ENCODE measurements around the gene TBC1D9.

TBC1D9 gene

DNA sequence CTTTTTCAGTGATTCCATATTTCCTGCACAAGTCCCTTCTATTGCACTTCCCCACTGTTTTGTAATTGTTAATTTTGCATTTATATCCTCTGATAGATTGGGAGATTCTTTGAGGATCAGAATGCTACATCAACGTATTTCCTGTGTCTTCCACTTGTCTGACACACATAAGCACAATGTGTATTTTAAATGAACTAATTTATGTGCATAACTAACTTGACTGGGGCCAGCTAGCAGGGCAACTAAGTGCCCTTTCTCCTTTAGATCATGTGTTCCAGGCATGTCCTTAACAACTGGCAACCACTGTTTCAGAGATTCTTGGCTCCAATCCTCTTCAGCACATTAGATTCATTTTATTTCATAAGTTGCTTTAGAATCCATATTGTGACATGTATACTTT is 171.7 kb downstream of the TBC1D9 start:
- H3K79me2 ChIP-seq (ENCODE audit: control insufficient read depth, low read length) = no peaks in the 10 kb centered on the region
- H3K4me3 ChIP-seq (ENCODE audit: low read length) = no peak overlapping the region
- no peaks in the 10 kb centered on the region for H4K20me1 ChIP-seq (ENCODE audit: control insufficient read depth, insufficient read depth, low read depth, low read length)
- H3K4me2 ChIP-seq (ENCODE audit: low read length) = no peak overlapping the region
- peaks cover 4% of the 10 kb centered on the region; the same call in 1 of the 2 replicates for H3K27me3 ChIP-seq (ENCODE audit: control insufficient read depth, low read length)
- H3K27ac ChIP-seq (ENCODE audit: low read depth, low read length) = no peak overlapping the region
- no peaks in the 10 kb centered on the region for H3F3A ChIP-seq (ENCODE audit: control insufficient read depth, insufficient read depth)
- no peaks in the 10 kb centered on the region for H3K36me3 ChIP-seq (ENCODE audit: control insufficient read depth, low read length)
- no peaks in the 10 kb centered on the region for H3K9me3 ChIP-seq (ENCODE audit: control insufficient read depth, insufficient read depth, low read length)
- H3K9me2 ChIP-seq (replicated peaks; ENCODE audit: control insufficient read depth, low read length) = no peaks in the 10 kb centered on the region
- TF ChIP-seq EZH2phosphoT487 (IDR thresholded peaks at IDR 0.05; ENCODE audit: borderline replicate concordance, low read length) = no peak
- TF ChIP-seq, protein P1, sequence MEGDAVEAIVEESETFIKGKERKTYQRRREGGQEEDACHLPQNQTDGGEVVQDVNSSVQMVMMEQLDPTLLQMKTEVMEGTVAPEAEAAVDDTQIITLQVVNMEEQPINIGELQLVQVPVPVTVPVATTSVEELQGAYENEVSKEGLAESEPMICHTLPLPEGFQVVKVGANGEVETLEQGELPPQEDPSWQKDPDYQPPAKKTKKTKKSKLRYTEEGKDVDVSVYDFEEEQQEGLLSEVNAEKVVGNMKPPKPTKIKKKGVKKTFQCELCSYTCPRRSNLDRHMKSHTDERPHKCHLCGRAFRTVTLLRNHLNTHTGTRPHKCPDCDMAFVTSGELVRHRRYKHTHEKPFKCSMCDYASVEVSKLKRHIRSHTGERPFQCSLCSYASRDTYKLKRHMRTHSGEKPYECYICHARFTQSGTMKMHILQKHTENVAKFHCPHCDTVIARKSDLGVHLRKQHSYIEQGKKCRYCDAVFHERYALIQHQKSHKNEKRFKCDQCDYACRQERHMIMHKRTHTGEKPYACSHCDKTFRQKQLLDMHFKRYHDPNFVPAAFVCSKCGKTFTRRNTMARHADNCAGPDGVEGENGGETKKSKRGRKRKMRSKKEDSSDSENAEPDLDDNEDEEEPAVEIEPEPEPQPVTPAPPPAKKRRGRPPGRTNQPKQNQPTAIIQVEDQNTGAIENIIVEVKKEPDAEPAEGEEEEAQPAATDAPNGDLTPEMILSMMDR (IDR thresholded peaks at IDR 0.05; ENCODE audit: low read depth, low read length, poor library complexity, severe bottlenecking) = no peak
- no peaks in the 10 kb centered on the region for H3K4me1 ChIP-seq (ENCODE audit: control insufficient read depth, low read length)

DNA sequence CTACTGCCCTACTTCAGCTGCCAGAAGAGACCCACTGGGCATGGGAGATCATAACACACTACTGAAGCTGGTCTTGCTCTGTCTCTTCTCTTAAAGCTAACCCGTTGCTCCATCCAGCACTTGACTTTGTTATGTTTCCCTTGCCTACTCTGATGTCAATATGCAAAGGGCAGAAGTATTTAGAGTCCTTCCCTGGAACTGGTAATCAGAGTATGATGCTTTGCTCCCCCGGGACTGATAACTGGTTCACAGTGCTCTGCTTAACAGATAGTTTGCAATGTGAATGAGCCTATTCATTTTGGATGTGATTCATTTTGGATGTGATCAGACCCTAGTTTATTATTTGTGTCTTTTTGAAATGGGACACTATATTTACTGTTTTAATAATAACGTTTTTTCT is 175.1 kb downstream of the TBC1D9 start:
- no peaks in the 10 kb centered on the region for H3F3A ChIP-seq (ENCODE audit: control insufficient read depth, insufficient read depth)
- no peaks in the 10 kb centered on the region for H3K9me3 ChIP-seq (ENCODE audit: control insufficient read depth, insufficient read depth, low read length)
- no peaks in the 10 kb centered on the region for H3K4me1 ChIP-seq (ENCODE audit: control insufficient read depth, low read length)
- TF ChIP-seq EZH2phosphoT487 (IDR thresholded peaks at IDR 0.05; ENCODE audit: borderline replicate concordance, low read length) = no peak
- TF ChIP-seq, protein P1 (IDR thresholded peaks at IDR 0.05; ENCODE audit: low read depth, low read length, poor library complexity, severe bottlenecking) = no peak
- H3K36me3 ChIP-seq (ENCODE audit: control insufficient read depth, low read length) = no peaks in the 10 kb centered on the region
- H3K9me2 ChIP-seq (replicated peaks; ENCODE audit: control insufficient read depth, low read length) = no peaks in the 10 kb centered on the region
- no peak overlapping the region for H3K4me3 ChIP-seq (ENCODE audit: low read length)
- no peaks in the 10 kb centered on the region for H4K20me1 ChIP-seq (ENCODE audit: control insufficient read depth, insufficient read depth, low read depth, low read length)
- H3K79me2 ChIP-seq (ENCODE audit: control insufficient read depth, low read length) = no peaks in the 10 kb centered on the region
- H3K27ac ChIP-seq (ENCODE audit: low read depth, low read length) = no peak overlapping the region
- no peak overlapping the region for H3K4me2 ChIP-seq (ENCODE audit: low read length)
- H3K27me3 ChIP-seq (ENCODE audit: control insufficient read depth, low read length) = peaks cover 11% of the 10 kb centered on the region

DNA sequence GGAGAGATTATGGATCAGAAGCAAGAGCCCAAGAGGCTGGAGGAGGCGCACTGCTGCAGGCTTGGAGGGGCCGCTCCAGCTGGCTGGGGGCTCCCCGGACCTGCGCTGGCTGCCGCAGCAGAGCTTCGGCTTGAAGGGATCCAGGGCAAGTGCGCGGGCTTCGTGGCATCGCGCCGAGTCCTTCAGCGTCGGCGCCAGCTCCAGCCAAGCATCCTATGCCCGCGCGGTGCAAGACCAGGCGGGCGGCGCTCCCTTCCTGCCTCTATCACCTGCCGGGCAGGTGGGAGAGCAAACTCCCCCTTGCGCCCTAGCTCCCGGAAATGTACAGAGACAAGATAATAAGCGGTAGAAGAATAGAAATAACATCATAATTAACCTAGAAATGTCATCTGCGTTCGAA is 176.9 kb downstream of the TBC1D9 start:
- Histone ChIP-seq H3F3A (ENCODE audit: control insufficient read depth, insufficient read depth) (no peaks in the 10 kb centered on the region), H3K79me2 (ENCODE audit: control insufficient read depth, low read length) (no peaks in the 10 kb centered on the region), H3K27me3 (ENCODE audit: control insufficient read depth, low read length) (peaks cover 16% of the 10 kb centered on the region), H4K20me1 (ENCODE audit: control insufficient read depth, insufficient read depth, low read depth, low read length) (no peaks in the 10 kb centered on the region), H3K36me3 (ENCODE audit: control insufficient read depth, low read length) (no peaks in the 10 kb centered on the region), H3K27ac (ENCODE audit: low read depth, low read length) (no peak overlapping the region), H3K4me2 (ENCODE audit: low read length) (no peak overlapping the region), H3K9me2 (replicated peaks; ENCODE audit: control insufficient read depth, low read length) (no peaks in the 10 kb centered on the region), H3K4me3 (ENCODE audit: low read length) (no peak overlapping the region), H3K4me1 (ENCODE audit: control insufficient read depth, low read length) (no peaks in the 10 kb centered on the region), H3K9me3 (ENCODE audit: control insufficient read depth, insufficient read depth, low read length) (no peaks in the 10 kb centered on the region)
- no peak for TF ChIP-seq EZH2phosphoT487 (IDR thresholded peaks at IDR 0.05; ENCODE audit: borderline replicate concordance, low read length)
- TF ChIP-seq, protein P1 (IDR thresholded peaks at IDR 0.05; ENCODE audit: low read depth, low read length, poor library complexity, severe bottlenecking) = no peak

DNA sequence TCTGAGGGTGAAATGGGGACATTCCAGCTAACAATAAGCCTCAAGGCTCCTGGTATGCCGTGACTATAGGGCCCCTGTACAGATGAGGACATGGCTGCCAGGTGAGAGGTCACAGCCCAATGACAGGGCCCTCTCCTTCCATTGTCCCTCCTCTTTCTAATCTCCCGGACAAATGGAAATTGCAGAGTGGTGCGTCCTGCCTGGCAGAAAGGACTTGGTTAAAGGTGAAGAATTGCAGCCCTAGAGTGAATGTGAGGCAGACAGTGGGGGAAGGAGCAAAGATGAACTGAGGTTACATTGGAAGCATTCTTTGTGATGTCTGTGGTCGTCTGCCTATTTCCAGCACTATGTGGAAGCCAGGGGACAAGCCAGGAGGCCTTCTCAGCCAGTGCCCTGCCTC is 180.7 kb downstream of the TBC1D9 start:
- TF ChIP-seq, protein P1 (IDR thresholded peaks at IDR 0.05; ENCODE audit: low read depth, low read length, poor library complexity, severe bottlenecking) = no peak
- TF ChIP-seq EZH2phosphoT487 (IDR thresholded peaks at IDR 0.05; ENCODE audit: borderline replicate concordance, low read length) = no peak
- peaks cover 21% of the 10 kb centered on the region for H3K27me3 ChIP-seq (ENCODE audit: control insufficient read depth, low read length)

More for the DNA sequence above, 180.7 kb downstream of the TBC1D9 start:
- Histone ChIP-seq H3K9me2 (replicated peaks; ENCODE audit: control insufficient read depth, low read length) (no peaks in the 10 kb centered on the region), H3K4me1 (ENCODE audit: control insufficient read depth, low read length) (no peaks in the 10 kb centered on the region), H3K4me2 (ENCODE audit: low read length) (no peak overlapping the region), H3K36me3 (ENCODE audit: control insufficient read depth, low read length) (no peaks in the 10 kb centered on the region), H3K4me3 (ENCODE audit: low read length) (no peak overlapping the region), H3F3A (ENCODE audit: control insufficient read depth, insufficient read depth) (no peaks in the 10 kb centered on the region), H4K20me1 (ENCODE audit: control insufficient read depth, insufficient read depth, low read depth, low read length) (no peaks in the 10 kb centered on the region), H3K27ac (ENCODE audit: low read depth, low read length) (no peak overlapping the region), H3K79me2 (ENCODE audit: control insufficient read depth, low read length) (no peaks in the 10 kb centered on the region), H3K9me3 (ENCODE audit: control insufficient read depth, insufficient read depth, low read length) (no peaks in the 10 kb centered on the region)

Measured in DOHH2 (cell line).